Gastroesophageal sphincter (tissue), 4 donors: ENCODE measurements around the gene RAG2. TPM values are rescaled to one million over a fixed set of nuclear protein-coding genes. Genes with fewer than 3 reads are reported as not detected.

Experiments
- ATAC-seq: fragments of 150-250 bp; one replicate; pipeline ENCODE4 v1.9.1; 2016; ENCODE audit warnings: mild to moderate bottlenecking, moderate library complexity
- H3K27ac ChIP-seq, 4 donors: fragments of 200-600 bp; sonication (generic) in 3 of 4; 1 replicate in 3 of 4; 2 replicates in 1 of 4; pipeline ENCODE4 v1.5.1; 2016 to 2019
- H3K27me3 ChIP-seq: fragments of 200-600 bp; sonication (generic); one replicate; pipeline ENCODE4 v1.5.1; 2019
- H3K36me3 ChIP-seq, 2 donors: fragments of 200-600 bp; sonication (generic); one replicate each; pipeline ENCODE4 v1.5.1; 2019; ENCODE audit warnings: control low read depth in 1 of 2
- H3K4me1 ChIP-seq, 3 donors: fragments of 200-600 bp; sonication (generic); 1 replicate in 2 of 3; 2 replicates in 1 of 3; pipeline ENCODE4 v1.5.1; 2016 to 2019; ENCODE audit warnings: control low read depth in 2 of 3
- H3K4me3 ChIP-seq, 2 donors: fragments of 200-600 bp; sonication (generic); one replicate each; pipeline ENCODE4 v1.5.1; 2019; ENCODE audit warnings: mild to moderate bottlenecking in 1 of 2, moderate library complexity in 1 of 2
- H3K9me3 ChIP-seq, 3 donors: fragments of 200-600 bp; sonication (generic); one replicate each; pipeline ENCODE4 v1.5.1; 2017 to 2019; ENCODE audit warnings: control low read depth in 2 of 3
- CTCF ChIP-seq, 4 experiments: fragments of 200-600 bp in 2 of 4; fragments of 450-650 bp in 2 of 4; sonication (generic) in 1 of 4; IDR thresholded peaks; one replicate each; pipeline ENCODE4 v1.5.1; 2017 to 2019; ENCODE audit warnings: antibody characterized with exemption in 4 of 4, mild to moderate bottlenecking in 2 of 4, moderate library complexity in 2 of 4
- EP300 ChIP-seq: sonication (generic); formaldehyde crosslinking; IDR thresholded peaks from one replicate; pipeline ENCODE4 v1.6.1; 2017; ENCODE audit warnings: antibody characterized with exemption, mild to moderate bottlenecking
- POLR2A ChIP-seq, 2 donors: fragments of 450-650 bp; IDR thresholded peaks; one replicate each; pipeline ENCODE4 v1.6.1; 2017; ENCODE audit warnings: antibody characterized with exemption in 2 of 2, mild to moderate bottlenecking in 2 of 2, moderate library complexity in 1 of 2
- POLR2AphosphoS5 ChIP-seq: sonication (generic); formaldehyde crosslinking; IDR thresholded peaks from one replicate; pipeline ENCODE4 v1.6.1; 2017; ENCODE audit warnings: antibody characterized with exemption
- WGBS, 2 donors: methylation state at CpG; one replicate each; pipeline ENCODE4 v1.1.5; 2018; ENCODE audit warnings: low coverage in 1 of 2; 5-methylcytosine and 5-hydroxymethylcytosine counted together
- total RNA-seq, 4 donors: library from RNA; depleted of rRNA; stranded (reverse); fragments of >200 nt; gene quantifications; one replicate each; pipeline ENCODE4 v1.1.0, GENCODE V29; 2016

The RAG2 gene
- total RNA-seq, 4 donors from 2014 or later, result not detected

GRCh38 chr11:36567694-36568093 lies 30.3 kb downstream of the RAG2 start, which contains the start of gene RAG1:
Gene RAG1 (plus strand): TSS chr11:36568007. CDS start chr11:36573305, 5,298 bp downstream.
- no peak for ATAC-seq
- TF ChIP-seq POLR2A (IDR thresholded peaks at IDR 0.05) (no peak), EP300 (no peak), POLR2AphosphoS5 (no peak), CTCF (IDR thresholded peaks at IDR 0.05) (no peak)
- Histone ChIP-seq H3K9me3 (no peaks in the 10 kb centered on the region), H3K4me3 (no peak within 1 kb of the TSS), H3K36me3 (no peaks in the 10 kb centered on the region), H3K27me3 (no peaks in the 10 kb centered on the region), H3K27ac (no peak within 1 kb of the TSS), H3K4me1 (no peaks in the 10 kb centered on the region)
- 80% methylated on average over 1 of the region's 1 CpG; no CpG with 5 or more reads in 1 of the 2 donors for WGBS, 2 donors

GRCh38 chr11:36566407-36567053 lies 31.5 kb downstream of the RAG2 start:
- 93 to 100% methylated on average over 1 to 4 of the region's 4 CpGs for WGBS, 2 donors
- no peak overlapping the region for H3K27ac ChIP-seq
- no peak overlapping the region for H3K4me3 ChIP-seq
- no peaks in the 10 kb centered on the region for H3K9me3 ChIP-seq
- no peak for TF ChIP-seq POLR2AphosphoS5
- TF ChIP-seq CTCF (IDR thresholded peaks at IDR 0.05), result no peak
- no peak for TF ChIP-seq POLR2A (IDR thresholded peaks at IDR 0.05)
- no peak for TF ChIP-seq EP300
- ATAC-seq, result no peak
- H3K27me3 ChIP-seq, result no peaks in the 10 kb centered on the region
- no peaks in the 10 kb centered on the region for H3K36me3 ChIP-seq
- H3K4me1 ChIP-seq, result no peaks in the 10 kb centered on the region

DNA sequence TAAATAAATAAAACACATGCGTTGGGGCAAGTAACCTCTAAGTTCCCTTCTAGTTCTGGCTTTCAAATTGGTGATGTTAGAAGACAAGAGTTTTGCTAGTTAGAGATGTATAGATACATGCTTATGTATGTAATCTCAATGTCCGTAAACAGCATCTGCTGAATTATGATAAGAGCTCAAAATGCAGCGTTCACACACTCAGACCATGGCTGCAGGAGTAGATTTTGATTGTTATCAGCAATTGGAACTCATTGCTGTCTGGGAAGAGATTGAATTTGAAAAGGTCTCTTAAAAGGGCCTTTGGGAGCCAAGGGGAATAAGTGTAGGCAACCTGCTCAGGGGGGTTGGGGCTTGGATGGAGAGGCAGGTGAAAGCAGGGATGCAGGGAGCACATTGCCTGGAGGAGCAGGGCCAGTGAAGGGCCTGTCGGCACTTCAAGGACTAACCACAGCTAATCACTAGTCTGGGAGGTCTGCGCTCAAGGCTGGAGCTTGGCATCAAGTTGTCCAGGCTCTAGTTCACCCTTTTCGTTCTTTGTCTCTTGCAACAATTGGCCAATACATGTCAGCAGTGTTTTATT lies 32.9 kb downstream of the RAG2 start:
- ATAC-seq, result no peak
- no peaks in the 10 kb centered on the region for H3K27me3 ChIP-seq
- H3K9me3 ChIP-seq, result peaks cover 0 to 2% (median 0%) of the 10 kb centered on the region in 3 donors
- WGBS, 2 donors, result 62 to 95% methylated on average over 4 to 6 of the region's 6 CpGs
- no peak overlapping the region for H3K27ac ChIP-seq
- TF ChIP-seq CTCF (IDR thresholded peaks at IDR 0.05) (no peak), POLR2A (IDR thresholded peaks at IDR 0.05) (no peak), POLR2AphosphoS5 (no peak), EP300 (no peak)
- no peaks in the 10 kb centered on the region for H3K4me1 ChIP-seq
- H3K36me3 ChIP-seq, result no peaks in the 10 kb centered on the region
- peak overlapping the region in 1 of 2 donors; percentile 45 for H3K4me3 ChIP-seq

- TF ChIP-seq CTCF (IDR thresholded peaks at IDR 0.05) (peak; percentile 30 to 77 (median 64)), POLR2A (IDR thresholded peaks at IDR 0.05) (no peak)
- Histone ChIP-seq H3K4me1 (no peaks in the 10 kb centered on the region), H3K27ac (no peak overlapping the region), H3K27me3 (no peaks in the 10 kb centered on the region), H3K9me3 (peaks cover 0 to 6% (median 0%) of the 10 kb centered on the region in 3 donors), H3K36me3 (no peaks in the 10 kb centered on the region), H3K4me3 (peak overlapping the region; percentile 34 to 45)
- peak; percentile 51 for ATAC-seq
- WGBS, 2 donors, result 1 to 2% methylated on average over 14 to 15 of the region's 15 CpGs
Observed at GRCh38 chr11:36564376-36565030, 33.5 kb downstream of the RAG2 start.
